H1 (cell line): Measurements from ENCODE around the gene TRAP1. TPM values are rescaled to one million over a fixed set of nuclear protein-coding genes. Genes with fewer than 3 reads are reported as not detected.

Experiments used
- CTCF ChIA-PET: fragments of 300-600 bp; sonication (Branson Sonifier 250); formaldehyde crosslinking; loops from one replicate; lab custom pipeline; 2021; ENCODE audit not compliant: partially characterized antibody; lab: Charles Lee
- POLR2A ChIA-PET: fragments of 300-600 bp; sonication (Branson Sonifier 250); formaldehyde crosslinking; loops from one replicate; lab custom pipeline; 2021; ENCODE audit warnings: inconsistent platforms; ENCODE audit not compliant: partially characterized antibody; lab: Charles Lee
- DNase-seq, 2 experiments: peaks; one replicate each; pipeline versions ENCODE4 v3.0.0 to v3.0.0-alpha.2; 2010 to 2022; ENCODE audit warnings: low spot score in 2 of 2, low read depth in 1 of 2, mixed read lengths in 1 of 2
- FAIRE-seq: peaks from 2 replicates; lab custom pipeline; 2011; peaks lifted over from hg19 to GRCh38; lab: Jason Lieb, UNC
- H2AFZ ChIP-seq: 2 replicates; pipeline ENCODE4 v1.8.1; 2012; ENCODE audit warnings: low read length, inconsistent platforms
- H2AK5ac ChIP-seq: 2 replicates; pipeline ENCODE4 v1.6.1; 2013; ENCODE audit warnings: low read depth, low read length
- H2BK120ac ChIP-seq: replicated peaks from 2 replicates; pipeline ENCODE3; 2013; ENCODE audit warnings: low read depth, low read length, inconsistent platforms
- H2BK12ac ChIP-seq: 2 replicates; pipeline ENCODE4 v1.6.1; 2013; ENCODE audit warnings: low read depth, low read length
- H2BK15ac ChIP-seq: 2 replicates; pipeline ENCODE4 v1.6.1; 2013; ENCODE audit warnings: low read length
- H2BK20ac ChIP-seq: 2 replicates; pipeline ENCODE4 v1.6.1; 2013; ENCODE audit warnings: low read length
- H2BK5ac ChIP-seq: 2 replicates; pipeline ENCODE4 v1.6.1; 2013; ENCODE audit warnings: low read depth, low read length
- H3K14ac ChIP-seq: 2 replicates; pipeline ENCODE4 v1.6.1; 2013; ENCODE audit warnings: inconsistent platforms; ENCODE audit not compliant: insufficient read length
- H3K18ac ChIP-seq: 2 replicates; pipeline ENCODE4 v1.6.1; 2013; ENCODE audit warnings: low read length; ENCODE audit errors: extremely low read depth
- H3K23ac ChIP-seq: 2 replicates; pipeline ENCODE4 v1.6.1; 2013; ENCODE audit warnings: inconsistent platforms; ENCODE audit not compliant: insufficient read length
- H3K23me2 ChIP-seq: 2 replicates; pipeline ENCODE4 v1.6.1; 2013; ENCODE audit warnings: low read depth, low read length
- H3K27ac ChIP-seq: 2 replicates; pipeline ENCODE4 v1.6.1; 2011; ENCODE audit warnings: low read depth, low read length, inconsistent platforms
- H3K27me3 ChIP-seq, 4 experiments: replicated peaks in 1 of 4; 1 replicate in 1 of 4; 2 replicates in 3 of 4; pipeline versions ENCODE4 v1.6.1 to v1.8.1; 2011 to 2013; ENCODE audit warnings: low read length in 3 of 4, mild to moderate bottlenecking in 3 of 4, inconsistent platforms in 2 of 4, mixed read lengths in 2 of 4, moderate library complexity in 1 of 4; ENCODE audit not compliant: control insufficient read depth in 3 of 4, insufficient read depth in 3 of 4; ENCODE audit errors: extremely low read depth in 1 of 4
- H3K36me3 ChIP-seq, 4 experiments: 2 replicates each; pipeline versions ENCODE4 v1.6.1 to v1.8.1; 2011 to 2013; ENCODE audit warnings: mild to moderate bottlenecking in 4 of 4, low read length in 3 of 4, moderate library complexity in 2 of 4, control low read depth in 1 of 4, inconsistent platforms in 1 of 4; ENCODE audit not compliant: insufficient read depth in 4 of 4, control insufficient read depth in 2 of 4
- H3K4ac ChIP-seq: replicated peaks from 2 replicates; pipeline ENCODE3; 2013; ENCODE audit warnings: low read length, low read depth, mixed read lengths, inconsistent platforms; ENCODE audit not compliant: insufficient read length
- H3K4me1 ChIP-seq, 4 experiments: replicated peaks in 1 of 4; 1 replicate in 1 of 4; 2 replicates in 3 of 4; pipeline versions ENCODE4 v1.6.1 to v1.8.1; 2011 to 2013; ENCODE audit warnings: low read length in 3 of 4, inconsistent platforms in 2 of 4, mixed read lengths in 1 of 4; ENCODE audit not compliant: insufficient read depth in 4 of 4, control insufficient read depth in 3 of 4
- H3K4me2 ChIP-seq, 2 experiments: 2 replicates each; pipeline versions ENCODE4 v1.6.1 to v1.8.1; 2011 to 2013; ENCODE audit warnings: low read depth in 2 of 2, low read length in 2 of 2, control low read depth in 1 of 2, inconsistent platforms in 1 of 2, mild to moderate bottlenecking in 1 of 2; ENCODE audit not compliant: insufficient read depth in 1 of 2
- H3K4me3 ChIP-seq, 4 experiments: fragments of 200-600, 300-600 bp in 1 of 4; sonication (generic), shearing (Covaris generic), sonication (Bioruptor Twin) in 1 of 4; 2 replicates each; pipeline versions ENCODE4 v1.5.1 to v1.8.1; 2011 to 2016; ENCODE audit warnings: low read length in 4 of 4, low read depth in 3 of 4, control low read depth in 2 of 4, inconsistent platforms in 2 of 4, mild to moderate bottlenecking in 2 of 4, mixed read lengths in 1 of 4, moderate library complexity in 1 of 4; ENCODE audit not compliant: insufficient read depth in 2 of 4; ENCODE audit errors: extremely low read depth in 1 of 4
- H3K56ac ChIP-seq: replicated peaks from 2 replicates; pipeline ENCODE3; 2013; ENCODE audit warnings: low read depth, mild to moderate bottlenecking, mixed read lengths, low read length, inconsistent platforms; ENCODE audit not compliant: insufficient read length
- H3K79me1 ChIP-seq: 2 replicates; pipeline ENCODE4 v1.6.1; 2013; ENCODE audit warnings: low read depth, low read length, control low read depth
- H3K79me2 ChIP-seq, 2 experiments: 2 replicates each; pipeline versions ENCODE4 v1.6.1 to v1.8.1; 2012 to 2013; ENCODE audit warnings: low read length in 2 of 2, mild to moderate bottlenecking in 2 of 2, inconsistent platforms in 1 of 2; ENCODE audit not compliant: insufficient read depth in 2 of 2, control insufficient read depth in 1 of 2
- H3K9ac ChIP-seq, 4 experiments: replicated peaks in 1 of 4; 1 replicate in 1 of 4; 2 replicates in 3 of 4; pipeline versions ENCODE4 v1.6.1 to v1.8.1; 2011 to 2013; ENCODE audit warnings: low read depth in 3 of 4, low read length in 3 of 4, control low read depth in 2 of 4, mild to moderate bottlenecking in 2 of 4, moderate library complexity in 2 of 4, inconsistent platforms in 1 of 4; ENCODE audit errors: extremely low read depth in 1 of 4
- H3K9me3 ChIP-seq, 2 experiments: 2 replicates each; pipeline versions ENCODE4 v1.6.1 to v1.8.1; 2012 to 2013; ENCODE audit warnings: mild to moderate bottlenecking in 2 of 2, moderate library complexity in 2 of 2, control low read depth in 1 of 2, inconsistent platforms in 1 of 2, low read depth in 1 of 2, low read length in 1 of 2, mixed read lengths in 1 of 2; ENCODE audit not compliant: insufficient read depth in 2 of 2
- H4K20me1 ChIP-seq, 2 experiments: replicated peaks in 1 of 2; 2 replicates each; pipeline versions ENCODE3 to v1.8.1; 2011 to 2013; ENCODE audit warnings: inconsistent platforms in 2 of 2, low read length in 2 of 2, mild to moderate bottlenecking in 1 of 2; ENCODE audit not compliant: insufficient read depth in 2 of 2, control insufficient read depth in 1 of 2
- H4K5ac ChIP-seq: 2 replicates; pipeline ENCODE4 v1.6.1; 2013; ENCODE audit warnings: low read length, low read depth, mixed read lengths, inconsistent platforms; ENCODE audit not compliant: insufficient read length
- H4K8ac ChIP-seq: 2 replicates; pipeline ENCODE4 v1.8.0; 2013; ENCODE audit warnings: mild to moderate bottlenecking, moderate library complexity, low read length, inconsistent platforms; ENCODE audit not compliant: insufficient read depth; ENCODE audit errors: extremely low read depth
- H4K91ac ChIP-seq: replicated peaks from 2 replicates; pipeline ENCODE3; 2013; ENCODE audit warnings: low read length, mixed read lengths, inconsistent platforms; ENCODE audit not compliant: insufficient read length
- EZH2 ChIP-seq: fragments of 200-600 bp; sonication (generic); IDR thresholded peaks from 2 replicates; pipeline ENCODE4 v1.7.1; 2012; ENCODE audit warnings: low read depth, mild to moderate bottlenecking, moderate library complexity, low read length, inconsistent platforms; ENCODE audit not compliant: severe bottlenecking
- HDAC6 ChIP-seq: IDR thresholded peaks from one replicate; pipeline ENCODE4 v1.7.1; 2012; ENCODE audit warnings: low read depth, mild to moderate bottlenecking, inconsistent platforms, low read length, moderate library complexity
- KDM5A ChIP-seq: fragments of 200-600 bp; IDR thresholded peaks from 2 replicates; pipeline ENCODE4 v1.7.1; 2012; ENCODE audit warnings: mild to moderate bottlenecking, low read length, inconsistent platforms, mixed read lengths
- POLR2AphosphoS5 ChIP-seq: IDR thresholded peaks from 2 replicates; pipeline ENCODE4 v1.6.1; 2011; ENCODE audit warnings: low read depth, low read length
- POU5F1 ChIP-seq: IDR thresholded peaks from 2 replicates; pipeline ENCODE4 v1.6.1; 2011; ENCODE audit warnings: low read depth, mild to moderate bottlenecking, low read length, moderate library complexity
- RAD21 ChIP-seq, 2 experiments: IDR thresholded peaks in 1 of 2; conservative IDR thresholded peaks in 1 of 2; 2 replicates each; pipeline ENCODE4 v1.6.1; 2011; ENCODE audit warnings: low read depth in 2 of 2, low read length in 2 of 2, improper control_type of control experiment in 1 of 2, inconsistent platforms in 1 of 2, mild to moderate bottlenecking in 1 of 2, moderate library complexity in 1 of 2
- SIX5 ChIP-seq: IDR thresholded peaks from 2 replicates; pipeline ENCODE4 v1.6.1; 2011; ENCODE audit warnings: mild to moderate bottlenecking, low read depth, low read length
- SP2 ChIP-seq: IDR thresholded peaks from 2 replicates; pipeline ENCODE4 v1.6.1; 2012; ENCODE audit warnings: mild to moderate bottlenecking, low read length, inconsistent platforms
- WGBS, 2 experiments: shearing (Covaris generic) in 1 of 2; methylation state at CpG; one replicate each; pipeline versions ENCODE4 v1.1.6 to v1.1.7; 2013 to 2015; ENCODE audit warnings: low lambda C conversion rate in 2 of 2, mixed read lengths in 2 of 2, inconsistent platforms in 1 of 2, low coverage in 1 of 2, missing lambda C conversion rate in 1 of 2; ENCODE audit not compliant: insufficient replicate concordance in 2 of 2, insufficient coverage in 1 of 2, insufficient read length in 1 of 2; ENCODE audit errors: extremely low coverage in 1 of 2, missing lambda C conversion rate in 1 of 2; 5-methylcytosine and 5-hydroxymethylcytosine counted together
- polyA plus RNA-seq, 7 experiments: library from polyadenylated mRNA; depleted of rRNA in 3 of 7; stranded (reverse) in 5 of 7; unstranded in 2 of 7; fragments of >200 nt in 5 of 7; fragments of 200-250 nt in 2 of 7; gene quantifications; 1 replicate in 5 of 7; 2 replicates in 1 of 7; 4 replicates in 1 of 7; pipeline versions ENCODE4 v1.2.1 to v1.2.3, GENCODE V29; 2011 to 2013; ENCODE audit warnings: missing spikeins in 2 of 7, mixed read lengths in 2 of 7
- total RNA-seq: library from RNA; stranded (reverse); fragmentation: NEBNext Ultra II Directional; extraction: Animal tissue kit (Norgen Biotek cat#: 25700); gene quantifications from 2 replicates; pipeline ENCODE4 v1.2.1, GENCODE V29; 2021

Gene TRAP1
- total and polyA plus RNA-seq, 2 of the 8 experiments (the other 6 are each of a cell fraction or from before 2014, with no cell fraction given) = 215 to 283 TPM

DNA sequence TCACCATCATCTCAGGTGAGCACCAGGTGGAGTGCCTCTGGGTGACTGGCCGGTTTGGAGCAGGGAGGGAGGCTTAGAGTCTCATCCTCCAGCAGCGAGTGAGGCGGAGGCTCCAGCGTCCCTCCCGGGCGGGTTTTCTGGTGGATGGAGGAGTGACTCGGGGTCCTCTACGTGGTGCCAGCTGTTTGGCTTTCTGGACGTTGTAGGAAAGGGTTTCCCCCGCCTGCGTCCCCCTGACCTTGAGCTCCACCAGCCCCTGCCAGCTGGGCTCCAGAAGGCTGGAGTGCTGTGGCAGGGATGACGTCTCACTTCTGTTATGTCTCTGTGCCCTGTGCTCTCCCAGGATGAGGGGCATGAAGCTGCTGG is 62.3 kb downstream of the TRAP1 start:
- H3K4ac ChIP-seq = no peak overlapping the region
- H3K14ac ChIP-seq = no peak overlapping the region
- H2BK120ac ChIP-seq = no peak overlapping the region
- H2BK12ac ChIP-seq = no peak overlapping the region
- no peak for FAIRE-seq
- no peak overlapping the region for H4K91ac ChIP-seq
- H3K9ac ChIP-seq = no peak overlapping the region
- H4K5ac ChIP-seq = no peak overlapping the region
- H3K27me3 ChIP-seq = no peaks in the 10 kb centered on the region
- no peaks in the 10 kb centered on the region for H3K79me2 ChIP-seq
- no peak overlapping the region for H3K4me3 ChIP-seq
- no peak overlapping the region; the same call in 1 of the 2 replicates for H2BK5ac ChIP-seq
- H2AFZ ChIP-seq = no peak overlapping the region
- H2BK15ac ChIP-seq = no peak overlapping the region
- H2BK20ac ChIP-seq = no peak overlapping the region
- H3K36me3 ChIP-seq = peaks cover 20 to 31% (median 28%) of the 10 kb centered on the region in 4 experiments
- peak; percentile 7; the same call in 1 of the 2 replicates for TF ChIP-seq POLR2AphosphoS5
- no peak for TF ChIP-seq SIX5
- TF ChIP-seq EZH2 = no peak
- no peak for TF ChIP-seq KDM5A
- TF ChIP-seq SP2 = no peak
- TF ChIP-seq POU5F1 = no peak
- no peak for TF ChIP-seq HDAC6
- TF ChIP-seq RAD21 (IDR thresholded peaks at IDR 0.05 in 1 of 2, conservative IDR thresholded peaks at IDR 0.05 in 1 of 2; ENCODE audit: low read depth in 2 of 2, low read length in 2 of 2) = no peak
- TF ChIP-seq, all 59 proteins: peak for 1
- Histone ChIP-seq H3K4me2 (no peak overlapping the region), H3K18ac (no peak overlapping the region), H4K8ac (no peak overlapping the region), H4K20me1 (peaks cover 1 to 12% of the 10 kb centered on the region in 2 experiments), H3K79me1 (peaks cover 2% of the 10 kb centered on the region; the same call in 1 of the 2 replicates), H3K27ac (no peak overlapping the region; the same call in 1 of the 2 replicates), H3K9me3 (no peaks in the 10 kb centered on the region), H3K56ac (no peak overlapping the region), H3K4me1 (peaks cover 0 to 13% (median 9%) of the 10 kb centered on the region in 4 experiments; a peak in 5 of 7 replicates), H3K23ac (no peak overlapping the region), H2AK5ac (no peak overlapping the region), H3K23me2 (no peaks in the 10 kb centered on the region)
- DNase-seq = no peak
- ChIA-PET POLR2A (interaction anchor here (1.6 kb wide), 1 partner anchor 20 kb away, joined by 4 read pairs; no protein-coding TSS in a partner anchor), CTCF (interaction anchor here (0.7 to 4.0 kb wide), 5 partner anchors 10 to 51 kb away, joined by 3 to 22 read pairs (median 4); no protein-coding TSS in a partner anchor)
- WGBS, 2 experiments = 89% methylated on average over 12 of the region's 12 CpGs; no CpG with 5 or more reads in 1 of the 2 experiments
